ENCODE data around the gene BOD1.
"Not testable (repeated sequence)": the region's sequence is repeated elsewhere in the genome, so short reads cannot be mapped to it uniquely, and the experiment has no call there.

BOD1 gene

DNA sequence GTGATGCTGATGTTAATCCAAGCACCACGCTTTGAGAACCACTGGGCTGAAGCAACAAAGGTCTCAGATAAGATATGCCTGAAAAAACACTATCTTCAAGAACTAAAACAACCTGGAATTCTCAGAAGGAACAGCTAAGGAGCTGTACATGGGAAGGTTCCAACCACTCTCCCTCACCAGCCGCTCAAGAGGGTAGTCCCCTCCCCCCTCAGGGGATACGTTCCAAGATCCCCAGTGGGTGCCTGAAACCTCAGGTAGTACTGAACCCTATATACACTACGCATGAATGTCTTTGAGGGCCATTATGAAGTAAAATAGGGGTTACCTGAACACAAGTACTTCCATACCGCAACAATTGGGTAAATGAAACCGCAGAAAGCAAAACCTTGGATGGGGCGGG is 1.9 kb downstream of the BOD1 start:
- no peak for DNase-seq

DNA sequence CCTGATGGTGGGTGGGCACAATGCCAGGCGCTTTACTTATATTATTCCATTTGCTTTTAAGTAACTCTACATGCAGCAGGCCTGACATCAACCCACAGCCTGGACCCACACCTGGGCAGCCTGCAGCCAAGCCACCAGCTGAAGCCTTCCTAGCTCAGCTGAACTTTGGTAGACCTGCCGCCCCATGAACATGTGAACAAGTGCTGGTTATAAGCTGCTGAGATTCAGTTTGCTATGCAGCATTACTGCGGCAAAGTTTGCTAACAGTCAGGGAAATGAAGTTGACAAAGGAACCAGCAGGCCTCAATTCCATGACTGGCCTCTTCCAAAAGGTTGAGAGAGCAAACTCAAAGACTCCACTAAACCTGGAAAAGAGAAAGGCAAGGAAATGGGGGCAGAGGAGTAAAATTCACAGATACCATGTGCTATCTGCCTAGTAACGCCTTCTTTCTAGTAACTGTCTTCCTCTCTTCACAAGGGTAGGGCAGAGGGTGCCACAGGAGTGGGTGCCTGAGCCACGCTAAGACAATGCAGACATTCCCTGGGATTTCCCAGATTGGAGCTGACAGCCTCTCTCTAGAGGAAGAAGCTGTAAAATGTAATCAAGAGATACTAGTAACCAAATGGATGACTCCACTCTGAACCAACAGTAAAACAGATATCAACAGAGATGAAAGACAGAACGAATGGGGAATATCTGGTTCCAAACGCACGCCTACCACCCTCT is 2.9 kb downstream of the BOD1 start:
- DNase-seq: no peak

DNA sequence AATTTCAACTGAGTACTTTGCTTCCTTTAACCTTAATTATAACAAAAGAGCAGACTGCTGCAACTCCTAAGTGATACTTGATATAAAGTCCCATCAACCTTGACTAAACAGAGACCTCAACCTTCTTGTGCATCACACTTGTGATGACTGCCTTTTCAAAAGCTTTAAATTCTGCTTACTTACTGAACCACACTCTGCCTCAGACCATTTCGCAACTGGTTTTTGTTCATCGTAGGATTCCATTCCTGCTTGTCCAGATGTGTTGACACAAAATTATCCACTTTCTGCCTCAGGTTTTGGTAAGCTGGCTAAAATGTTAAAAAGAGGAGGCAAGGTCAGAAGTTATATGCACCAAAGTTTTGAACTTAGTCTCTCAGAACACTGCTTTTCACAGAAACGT is 3.5 kb downstream of the BOD1 start:
- DNase-seq: no peak

DNA sequence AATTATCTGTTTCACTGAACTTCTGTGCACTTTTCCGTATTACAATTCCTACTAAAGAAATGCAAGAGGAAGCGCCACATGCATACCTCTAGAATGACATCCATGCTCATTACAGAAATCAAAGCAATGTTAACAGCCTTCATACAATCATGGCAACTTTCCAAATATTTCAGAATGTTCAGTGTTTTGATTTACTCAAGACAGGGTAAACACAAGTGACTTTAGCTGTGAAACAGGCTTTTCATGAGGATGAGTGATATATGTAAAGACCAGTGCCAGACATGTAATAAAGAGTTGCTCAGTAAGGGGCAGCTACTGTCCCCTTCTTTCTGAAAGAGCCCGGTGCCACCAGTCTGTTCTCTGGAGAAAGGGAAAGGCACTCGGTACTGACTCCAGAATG is 4.7 kb downstream of the BOD1 start:
- no peak for DNase-seq

DNA sequence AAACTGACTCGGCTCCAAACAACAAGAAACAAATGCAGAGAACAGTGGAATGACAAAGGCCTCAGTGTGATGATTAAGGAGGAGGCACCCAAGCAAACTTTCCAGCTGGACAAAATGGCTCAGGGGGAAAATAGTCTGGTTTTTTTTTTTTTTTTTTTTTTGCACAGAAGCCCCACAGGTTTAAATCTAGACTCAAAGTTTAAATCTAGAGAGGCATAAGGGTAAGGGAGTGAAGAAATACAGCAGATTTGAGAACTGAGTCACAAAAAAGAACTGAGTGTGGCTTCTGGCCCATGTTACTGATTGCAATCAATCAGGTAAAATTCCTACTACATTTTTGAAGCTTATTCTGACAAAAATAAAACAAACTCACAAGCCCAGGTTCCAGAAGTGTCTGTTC is 12.3 kb downstream of the BOD1 start:
- no peak for DNase-seq

DNA sequence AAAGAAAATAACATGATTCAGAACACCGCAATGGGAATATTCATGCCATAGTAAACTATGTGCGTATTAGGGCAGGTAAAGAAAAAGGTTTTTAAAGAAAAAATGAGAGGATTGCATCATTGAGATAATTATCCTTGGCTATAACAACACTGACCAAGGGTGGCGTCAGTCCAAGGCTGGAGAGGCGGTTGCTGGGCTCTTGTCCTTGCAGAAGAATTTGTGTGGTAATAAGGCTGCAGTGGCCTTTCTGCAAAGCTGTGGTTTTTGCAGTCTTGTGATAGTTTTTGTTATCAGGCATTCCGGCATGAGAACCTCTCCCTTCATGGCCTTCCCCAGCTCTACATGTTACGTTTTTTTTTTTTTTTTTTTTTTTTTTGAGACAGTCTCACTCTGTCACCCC is 14.0 kb downstream of the BOD1 start:
- DNase-seq: no peak

DNA sequence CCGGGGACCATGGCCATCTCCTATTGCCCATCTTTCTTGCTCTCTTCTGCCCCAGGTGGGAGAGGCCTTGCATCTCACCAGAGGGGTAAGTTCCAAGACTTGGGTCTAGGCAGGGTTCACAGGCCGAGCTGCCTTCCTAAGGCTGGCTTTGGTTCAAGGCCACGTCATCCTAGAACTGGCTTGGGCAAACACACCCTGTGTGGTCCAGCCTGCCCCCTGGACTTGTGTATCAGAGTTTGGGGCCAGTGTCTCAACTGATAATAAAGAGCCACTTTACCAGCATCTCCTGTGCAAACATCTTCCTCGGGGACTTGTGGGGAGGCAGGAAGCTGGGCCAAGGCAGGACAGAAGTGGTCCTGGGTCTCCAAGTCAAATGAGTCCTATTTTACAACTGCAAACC is 17.8 kb downstream of the BOD1 start:
- DNase-seq: no peak

DNA sequence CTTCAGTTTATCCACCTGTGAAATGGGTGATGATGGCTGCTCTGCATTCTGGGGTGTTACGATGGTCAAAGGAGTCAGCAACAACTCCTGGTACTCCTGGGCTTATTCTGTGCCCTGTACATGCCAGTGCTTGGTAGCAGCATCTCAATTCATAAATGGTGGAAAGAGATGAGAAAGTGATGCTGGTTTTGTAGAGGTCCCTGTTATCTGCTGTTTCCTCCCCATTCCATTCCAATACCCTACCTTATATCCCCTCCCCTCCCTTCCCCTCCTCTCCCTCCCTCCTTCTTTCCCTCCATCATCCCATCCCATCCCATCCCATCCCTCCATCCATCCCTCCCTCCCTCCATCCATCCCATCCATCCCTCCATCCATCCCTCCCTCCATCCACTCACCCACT is 19.1 kb downstream of the BOD1 start:
- DNase-seq: no peak

DNA sequence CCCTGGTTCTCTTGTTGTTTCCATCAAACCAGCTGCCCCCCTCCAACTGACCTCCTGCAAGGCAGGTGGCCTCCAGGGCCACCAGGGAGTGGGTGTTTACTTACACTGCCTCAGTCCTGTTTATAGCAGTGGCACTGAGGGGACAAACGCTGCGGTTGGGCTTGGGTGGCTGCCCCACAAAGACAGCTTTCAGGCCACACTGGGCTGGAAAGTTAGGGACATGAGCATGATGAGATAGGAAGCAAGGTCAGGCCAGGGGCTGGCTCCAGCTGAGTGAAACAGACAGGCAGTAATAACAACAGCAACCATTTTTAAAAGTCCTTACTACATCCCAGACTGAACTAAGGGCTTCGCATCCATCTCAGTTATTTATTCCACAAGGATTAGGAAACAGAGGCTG is 20.6 kb downstream of the BOD1 start:
- no peak for DNase-seq

DNA sequence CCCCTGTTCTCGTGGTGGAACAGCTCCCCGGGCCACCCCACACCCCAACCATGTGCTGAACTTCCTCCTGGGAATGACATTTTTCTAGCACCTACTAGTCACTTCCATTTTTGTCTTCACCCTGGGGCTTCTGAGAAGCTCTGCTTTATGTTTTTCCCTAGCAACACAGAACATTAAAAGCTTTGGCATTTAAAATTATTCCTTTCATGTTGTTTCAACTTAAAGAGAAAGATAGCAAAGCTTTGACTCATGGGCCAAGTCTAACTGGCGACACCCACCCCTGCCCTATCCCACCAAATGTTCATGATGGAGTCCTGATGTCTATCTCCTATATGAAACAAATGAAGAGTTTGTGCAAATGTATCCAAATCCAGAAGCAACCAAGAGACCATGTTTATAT is 22.4 kb downstream of the BOD1 start:
- DNase-seq: no peak

DNA sequence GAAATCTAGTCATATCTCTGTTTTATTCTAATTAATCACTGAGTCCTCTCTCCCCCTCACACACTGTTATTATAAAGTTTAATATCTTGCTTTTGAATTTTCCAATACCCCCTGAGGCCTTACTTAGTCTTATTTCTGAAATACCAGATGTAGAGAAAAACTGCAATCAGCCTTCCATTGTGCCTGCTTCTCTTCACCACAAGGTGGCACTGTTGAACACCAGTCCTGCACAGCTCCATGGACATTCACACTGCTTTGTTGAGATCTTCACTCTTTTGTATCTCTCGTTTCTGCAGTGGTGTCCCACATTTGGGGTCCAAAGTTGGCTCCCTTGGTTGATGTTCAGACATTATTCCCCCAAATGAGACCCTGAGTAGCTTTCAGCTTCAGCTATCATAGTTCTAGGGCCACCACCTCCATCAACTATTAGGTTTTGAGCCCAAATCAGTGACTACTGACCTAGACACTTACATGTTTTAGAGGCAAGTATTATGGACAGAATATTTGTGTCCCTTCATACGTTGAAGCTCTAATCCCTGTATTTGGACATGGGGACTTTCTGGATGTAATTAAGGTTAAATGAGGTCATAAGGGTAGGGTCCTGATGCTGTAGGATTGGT is 24.3 kb downstream of the BOD1 start:
- DNase-seq: no peak

DNA sequence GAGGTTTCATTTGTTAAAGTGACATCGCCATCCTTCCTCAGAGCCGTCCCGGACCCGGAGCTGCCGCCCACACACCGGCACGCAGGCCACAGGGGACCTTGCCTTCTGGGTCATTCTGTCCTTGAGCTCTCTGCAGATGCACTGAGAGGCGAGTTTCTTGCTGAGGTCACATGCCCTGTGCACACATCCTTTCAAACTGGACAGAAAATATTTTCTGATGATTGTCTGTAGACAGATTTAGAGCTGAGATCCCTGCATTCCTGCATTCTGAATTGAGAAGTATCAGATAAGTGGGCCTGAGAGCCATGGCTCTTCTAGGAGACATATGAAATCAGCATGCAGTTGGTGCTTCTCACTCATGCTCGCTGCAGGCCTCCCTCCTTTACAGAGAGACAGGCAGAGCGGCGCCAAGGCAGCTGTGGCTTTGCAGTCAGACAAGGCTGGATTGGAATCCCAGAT is 25.4 kb downstream of the BOD1 start:
- DNase-seq: no peak

DNA sequence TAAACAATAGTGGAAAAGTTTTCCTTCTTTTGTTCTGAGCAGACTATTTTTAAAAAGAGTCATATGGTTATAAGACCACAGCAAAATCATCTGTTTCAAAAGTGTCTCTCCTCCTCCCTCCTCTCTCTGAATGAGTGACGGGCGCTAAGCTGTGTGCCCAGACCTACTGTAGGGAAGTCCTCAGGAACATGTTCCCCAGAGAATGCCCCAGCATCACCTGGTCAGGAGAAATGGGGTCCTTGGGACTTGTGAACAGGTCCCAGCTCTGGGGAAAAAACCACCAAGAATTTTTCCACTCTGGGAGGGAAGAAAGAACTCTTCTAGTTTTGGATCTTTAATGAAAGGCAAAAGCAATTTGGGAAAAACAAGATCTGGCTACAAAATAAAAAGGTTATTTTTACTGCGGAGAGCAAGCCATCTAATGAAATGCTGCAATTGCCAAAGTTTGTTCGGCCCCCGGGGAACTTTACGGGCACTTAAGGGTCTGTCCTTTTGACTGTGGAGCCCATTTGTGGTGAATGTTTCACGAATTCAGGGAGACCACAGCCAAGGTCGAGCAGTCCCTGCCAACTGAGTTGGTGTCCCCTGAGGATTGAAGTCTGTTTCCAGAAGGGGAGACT is 25.9 kb downstream of the BOD1 start:
- DNase-seq: no peak

DNA sequence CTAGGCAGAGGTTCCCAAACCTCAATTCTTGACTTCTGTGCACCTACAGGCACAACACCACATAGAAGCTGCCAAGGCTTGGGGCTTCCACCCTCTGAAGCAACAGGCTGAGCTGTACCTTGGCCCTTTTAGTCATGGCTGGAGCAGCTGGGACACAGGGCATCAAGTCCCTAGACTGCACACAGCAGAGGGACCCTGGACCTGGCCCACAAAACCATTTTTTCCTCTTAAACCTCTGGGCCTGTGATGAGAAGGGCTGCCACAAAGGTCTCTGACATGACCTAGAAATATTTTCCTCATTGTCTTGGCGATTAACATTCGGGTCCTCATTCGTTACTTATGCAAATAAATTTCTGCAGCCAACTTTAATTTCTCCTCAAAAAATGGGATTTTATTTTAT is 30.3 kb downstream of the BOD1 start:
- DNase-seq: not testable (repeated sequence)

DNA sequence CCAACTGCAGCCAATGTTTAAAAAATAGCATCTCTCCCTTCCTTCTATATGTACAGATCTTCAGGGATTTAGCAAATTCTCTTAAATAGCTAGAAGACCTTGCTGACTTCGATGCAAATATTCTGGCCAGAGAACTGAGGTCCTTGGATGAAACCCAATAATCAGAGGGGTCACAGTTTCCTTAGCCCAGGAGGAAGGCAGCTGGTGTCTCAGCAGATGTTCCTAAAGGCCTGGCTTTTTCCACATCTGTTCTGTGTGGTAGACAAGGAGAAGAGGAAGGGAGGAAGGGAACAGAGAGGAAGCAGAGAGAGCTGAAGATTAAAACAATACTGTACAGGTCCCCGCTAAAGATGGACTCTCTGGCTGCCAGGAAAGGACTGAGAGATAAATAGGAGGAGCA is 33.1 kb downstream of the BOD1 start:
- DNase-seq: no peak

DNA sequence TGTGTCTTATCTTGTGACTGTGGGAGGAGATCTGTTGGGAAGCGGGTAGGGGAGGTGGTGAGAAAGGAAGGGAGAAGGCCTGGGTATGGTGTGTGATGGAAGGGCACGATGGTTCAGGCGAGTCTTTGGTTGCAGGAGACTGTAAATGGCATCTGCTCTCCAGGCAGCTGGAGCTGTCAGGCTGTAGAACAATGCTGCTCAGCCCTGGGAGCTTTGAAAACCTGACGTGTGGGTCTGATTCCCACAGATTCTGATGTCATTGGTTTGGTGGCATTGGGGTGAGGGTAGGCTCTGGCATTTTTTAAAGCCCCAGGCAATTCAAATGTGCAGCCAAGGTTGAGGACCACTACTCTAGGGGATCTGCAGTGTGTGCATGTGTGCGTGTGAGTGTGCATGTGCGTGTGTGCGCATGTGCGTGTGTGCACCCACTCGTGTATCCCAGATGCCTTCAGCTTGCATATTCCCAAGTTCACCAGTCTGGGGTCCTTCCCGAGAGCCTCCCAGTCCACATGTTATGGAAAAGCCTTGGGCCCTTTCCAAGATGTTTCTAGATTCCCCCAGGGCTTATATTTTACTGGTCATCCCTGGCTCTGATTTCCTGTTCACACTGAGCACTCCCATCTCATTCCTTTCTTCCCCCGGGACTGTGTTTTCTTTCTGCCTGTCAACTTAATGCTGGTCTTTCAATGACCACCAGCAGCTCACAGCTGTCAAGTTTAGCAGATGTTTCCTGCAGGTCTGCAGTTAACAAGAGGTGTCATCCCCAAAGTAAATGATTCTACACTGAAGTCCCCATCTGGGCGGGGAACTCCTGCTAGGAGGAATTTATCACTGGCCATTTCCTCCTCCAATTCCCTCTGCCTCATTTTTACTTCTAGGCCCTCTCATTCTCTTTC is 34.0 kb downstream of the BOD1 start:
- no peak for DNase-seq

DNA sequence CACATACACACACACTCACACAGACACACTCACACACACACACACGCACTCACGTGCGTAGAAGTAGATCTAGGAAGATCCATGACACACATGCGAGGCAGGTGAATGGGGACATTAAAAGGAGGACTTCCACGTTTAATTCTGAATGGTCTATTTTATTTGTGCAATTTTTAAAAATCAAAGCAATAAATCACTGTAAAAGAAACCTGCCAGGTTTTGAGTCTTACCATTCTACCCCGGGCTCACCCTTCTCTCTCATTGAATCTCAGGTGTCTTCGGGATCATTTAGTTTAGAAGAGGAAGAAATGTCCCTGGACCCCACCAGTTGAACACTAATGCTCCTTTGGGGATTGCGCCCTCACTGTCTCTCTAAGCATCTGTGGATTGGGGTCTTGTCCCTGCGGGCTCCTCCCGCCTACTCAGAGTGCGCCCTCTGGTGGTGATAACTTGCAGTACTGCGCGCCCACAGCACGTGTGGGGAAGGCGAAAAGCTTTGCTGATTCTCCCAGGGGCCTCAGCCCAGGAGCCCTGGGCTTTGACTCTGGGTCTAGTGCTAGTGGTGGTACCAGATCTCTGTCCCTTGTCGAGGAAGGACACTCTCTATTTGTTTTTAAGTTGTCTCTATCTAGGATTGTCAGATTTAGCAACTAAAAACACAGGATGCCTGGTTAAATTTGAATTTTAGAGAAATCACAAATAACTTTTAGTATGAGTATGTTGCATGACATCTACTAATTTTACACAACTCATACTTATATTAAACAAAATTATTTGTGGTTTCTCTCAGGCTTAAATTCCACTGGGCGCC is 34.8 kb downstream of the BOD1 start:
- peak; percentile 23 for DNase-seq

DNA sequence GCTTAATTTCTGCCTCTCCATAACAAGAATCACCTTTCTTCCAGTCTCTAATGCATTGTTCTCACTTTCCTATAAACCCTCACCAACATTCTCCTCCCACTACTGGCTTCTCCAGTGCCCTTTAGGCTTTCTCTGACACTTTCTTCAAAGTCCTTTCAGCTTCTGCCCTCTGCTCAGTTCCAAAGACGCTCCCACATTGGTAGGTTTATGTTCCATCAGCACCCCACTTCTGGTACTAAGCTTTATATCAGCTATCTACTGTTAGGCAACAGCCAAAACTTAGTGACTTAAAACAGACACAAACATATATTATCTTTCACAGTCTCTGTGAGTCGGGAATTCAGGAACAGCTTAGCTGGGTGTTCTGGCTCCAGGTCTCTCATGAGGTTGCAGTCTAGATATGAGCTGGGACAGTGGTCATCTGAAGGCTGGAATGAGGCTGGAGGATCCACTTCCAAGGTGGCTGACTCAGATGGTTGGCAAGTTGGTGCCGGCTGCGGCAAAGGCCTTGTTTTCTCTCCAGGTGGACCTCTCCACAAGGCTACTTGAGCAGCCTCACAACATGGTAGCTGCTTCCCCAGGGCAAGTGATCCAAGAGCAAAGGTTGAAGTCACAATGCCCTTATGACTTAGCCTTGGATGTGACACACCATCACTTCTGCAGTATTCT is 37.4 kb downstream of the BOD1 start:
- no peak for DNase-seq

DNA sequence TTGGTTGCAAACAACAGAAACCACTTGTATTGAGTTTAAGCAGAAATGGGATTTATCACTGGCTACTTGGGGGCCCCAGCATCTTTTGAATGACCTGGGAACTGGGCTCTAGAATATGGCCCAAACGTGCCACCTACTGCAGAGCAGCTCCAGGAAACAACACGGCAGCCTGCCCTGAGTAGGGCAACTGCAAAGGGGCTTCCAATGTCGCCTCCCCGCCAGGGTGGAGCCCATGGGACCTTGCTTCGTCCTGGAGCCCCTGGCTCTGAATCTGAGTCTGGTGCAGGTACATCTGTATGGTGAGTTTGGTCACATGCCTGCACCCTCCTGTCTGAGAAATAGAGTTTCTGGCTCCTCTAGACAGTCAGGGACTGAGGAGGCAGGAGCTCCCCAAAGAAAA is 38.6 kb downstream of the BOD1 start:
- no peak for DNase-seq

DNA sequence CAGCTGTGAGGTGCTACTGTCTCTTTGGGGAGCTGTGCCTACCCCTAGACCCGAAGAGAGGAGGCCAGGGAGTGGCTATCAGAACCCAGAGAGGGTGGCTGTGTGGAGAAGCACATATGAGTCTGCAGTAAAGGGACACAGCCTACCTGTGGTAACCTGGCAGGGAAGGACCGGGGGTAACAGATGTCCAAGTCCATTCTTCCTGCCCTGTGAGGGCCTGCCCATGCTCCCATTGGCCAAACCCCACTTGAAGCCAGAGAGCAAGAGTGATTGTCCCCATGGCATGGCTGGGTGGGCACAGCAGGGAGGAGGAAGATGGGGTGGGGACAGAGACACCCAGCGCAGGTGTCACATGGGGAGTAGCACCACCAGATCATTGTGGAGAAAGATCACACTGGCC is 39.3 kb downstream of the BOD1 start:
- DNase-seq: no peak

DNA sequence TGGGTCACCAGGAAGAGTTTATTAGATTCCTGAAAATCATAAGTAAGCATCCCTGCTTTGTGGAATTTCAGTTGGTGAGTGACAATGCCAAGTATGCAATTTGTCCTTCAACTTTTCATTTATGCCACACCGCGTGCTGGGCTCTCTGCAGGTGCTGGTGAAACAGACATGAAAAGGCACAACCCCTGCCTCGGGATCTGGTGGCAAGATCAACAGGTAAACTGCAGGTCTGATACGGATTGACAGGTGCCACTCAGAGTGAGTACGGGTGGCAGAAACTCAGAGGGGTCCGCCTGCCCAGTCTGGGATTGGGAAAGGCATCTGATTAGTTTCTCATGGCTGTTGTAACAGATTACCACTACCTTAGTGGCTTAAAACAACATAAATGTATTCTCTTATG is 40.5 kb downstream of the BOD1 start:
- DNase-seq: no peak

DNA sequence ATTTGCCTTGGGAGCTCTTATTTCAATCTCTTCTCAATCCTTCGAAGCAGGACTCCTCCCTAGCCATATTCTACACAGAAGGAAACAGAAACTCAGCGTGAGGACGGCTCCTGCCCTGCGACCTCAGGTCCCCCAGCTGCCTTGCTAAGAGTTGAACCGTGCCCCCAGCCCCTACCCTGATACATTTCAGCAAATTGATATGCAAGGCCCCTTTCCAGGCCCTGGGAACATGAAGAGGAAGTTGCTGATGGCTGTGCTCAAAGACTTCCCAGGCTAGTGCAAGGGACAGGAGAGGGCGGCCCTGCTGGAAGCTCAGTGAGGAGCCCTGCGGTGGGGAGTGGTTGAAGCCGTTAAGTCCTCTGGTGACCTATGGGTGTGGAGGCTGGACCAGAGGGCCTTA is 41.5 kb downstream of the BOD1 start:
- no peak for DNase-seq
